Pancreas (tissue), 10 donors: ENCODE data around the gene NRP1. TPM values are rescaled to one million over a fixed set of nuclear protein-coding genes. Genes with fewer than 3 reads are reported as not detected.

Experiments used
- ATAC-seq, 4 donors: fragments of 200-7000 bp; cut with Tn5 transposase; one replicate each; pipeline versions ENCODE4 v1.8.0 to v1.9.1; 2020; ENCODE audit warnings: mild to moderate bottlenecking in 4 of 4, moderate library complexity in 4 of 4
- DNase-seq, 6 donors: peaks; one replicate each; pipeline ENCODE4 v3.0.0-alpha.2; 2020
- FAIRE-seq: peaks from 2 replicates; lab custom pipeline; 2012; peaks lifted over from hg19 to GRCh38; lab: Jason Lieb, UNC
- H3K27ac ChIP-seq, 4 donors: fragments of 200-600 bp; sonication (generic); 1 replicate in 3 of 4; 2 replicates in 1 of 4; pipeline versions ENCODE4 v1.5.0 to v1.8.0; 2020
- H3K27me3 ChIP-seq, 4 donors: fragments of 200-600 bp; one replicate each; pipeline ENCODE4 v1.8.0; 2021
- H3K36me3 ChIP-seq, 3 donors: fragments of 200-600 bp; sonication (generic) in 1 of 3; one replicate each; pipeline versions ENCODE4 v1.5.0 to v1.8.0; 2020 to 2021
- H3K4me1 ChIP-seq, 3 donors: fragments of 200-600 bp; one replicate each; pipeline ENCODE4 v1.8.0; 2021
- H3K4me3 ChIP-seq, 4 donors: fragments of 200-600 bp; sonication (generic) in 2 of 4; one replicate each; pipeline versions ENCODE4 v1.5.0 to v1.8.0; 2020 to 2021
- H3K9me3 ChIP-seq, 4 donors: fragments of 200-600 bp; one replicate each; pipeline ENCODE4 v1.8.0; 2021
- CTCF ChIP-seq, 4 donors: fragments of 200-600 bp; sonication (generic) in 3 of 4; IDR thresholded peaks; one replicate each; pipeline versions ENCODE4 v1.5.0 to v1.8.0; 2021; ENCODE audit warnings: antibody characterized with exemption in 4 of 4
- WGBS, 2 donors: extraction: QIAGEN DNeasy Blood & Tissue Kit; methylation state at CpG; one replicate each; pipeline ENCODE4 v1.1.7; 2013; 5-methylcytosine and 5-hydroxymethylcytosine counted together
- intact Hi-C, 3 donors: fragments of 100-400 bp; cut with DNase I; formaldehyde crosslinking; loops; one replicate each; pipeline versions ENCODE4 v1.11.1 to v1.14.2; 2022
- polyA plus RNA-seq, 2 donors: library from polyadenylated mRNA; stranded (reverse); fragments of 200-250 nt; gene quantifications; one replicate each; pipeline ENCODE4 v1.2.3, GENCODE V29; 2013
- total RNA-seq, 6 donors: library from RNA; stranded (reverse); fragmentation: NEBNext Ultra II Directional in 4 of 6; extraction: Animal tissue kit (Norgen Biotek cat#: 25700) in 4 of 6; gene quantifications; one replicate each; pipeline versions ENCODE4 v1.2.1 to v1.2.4, GENCODE V29; 2021 to 2023
- donor health status: healthy with polysubstance abuse.
- donor health status: DM: no; HTN: no; CAD: no; lungs with moderate emphysema.
- donor health status: DM: no; HTN: no; CAD: no.
- donor health status: control.
- donor health status: control.
- donor health status: Bipolar disorder and iron deficiency.
- donor health status: DM: yes; HTN: yes; CAD: no.
- donor health status: DM: no; HTN: no; CAD: no.
- donor health status: DM: no; HTN: no; CAD: no.
- donor health status: DM: yes; HTN: yes; CAD: no.

The NRP1 gene
- total and polyA plus RNA-seq, 8 donors, result 12.0 to 56.4 (median 28.4) TPM

DNA sequence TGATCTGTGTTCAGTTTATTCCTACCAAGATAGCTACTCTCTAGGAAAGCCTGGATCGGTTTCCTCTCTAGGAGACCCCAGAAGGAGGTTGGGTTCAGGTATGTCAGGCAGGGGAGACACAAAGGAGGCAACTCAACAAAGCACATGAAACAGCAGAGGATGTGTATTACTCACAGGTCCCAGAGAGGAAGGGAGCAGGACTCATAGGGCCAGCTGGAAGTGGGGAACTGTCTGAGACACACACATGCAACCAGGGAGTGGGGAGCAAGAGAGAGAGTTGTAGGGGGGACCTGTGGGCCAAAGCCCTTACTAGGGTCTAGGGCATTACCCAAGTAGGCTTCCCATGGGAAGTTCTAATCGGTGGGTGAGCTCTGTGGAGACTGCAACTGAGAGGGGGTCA is 10.2 kb upstream of the NRP1 start:
- 88 to 94% methylated on average over 2 of the region's 2 CpGs for whole genome bisulfite sequencing, 2 donors
- FAIRE-seq, result no peak
- ATAC-seq, result no peak

GRCh38 chr10:33341637-33342036 is 7.2 kb upstream of the NRP1 start:
- H3K36me3 ChIP-seq, result no peaks in the 10 kb centered on the region
- FAIRE-seq (no peak), DNase-seq (no peak), ATAC-seq (no peak)
- intact Hi-C loops, result no loop called here
- no peak overlapping the region for H3K27ac ChIP-seq
- H3K4me3 ChIP-seq, result no peak overlapping the region
- H3K9me3 ChIP-seq, result no peaks in the 10 kb centered on the region
- 4 to 8% methylated on average over 1 of the region's 1 CpG for WGBS, 2 donors
- H3K4me1 ChIP-seq, result peaks cover 0 to 9% (median 7%) of the 10 kb centered on the region in 3 donors
- no peak for TF ChIP-seq CTCF (IDR thresholded peaks at IDR 0.05)
- H3K27me3 ChIP-seq, result no peaks in the 10 kb centered on the region

More for the DNA sequence above, 10.2 kb upstream of the NRP1 start:
- DNase-seq, result no peak
- no peak overlapping the region for H3K4me3 ChIP-seq
- H3K27me3 ChIP-seq, result no peaks in the 10 kb centered on the region
- peaks cover 0 to 7% (median 0%) of the 10 kb centered on the region in 3 donors for H3K4me1 ChIP-seq
- intact Hi-C loops, result no loop called here
- H3K27ac ChIP-seq, result no peak overlapping the region
- no peaks in the 10 kb centered on the region for H3K36me3 ChIP-seq
- H3K9me3 ChIP-seq, result no peaks in the 10 kb centered on the region
- TF ChIP-seq CTCF (IDR thresholded peaks at IDR 0.05), result no peak

DNA sequence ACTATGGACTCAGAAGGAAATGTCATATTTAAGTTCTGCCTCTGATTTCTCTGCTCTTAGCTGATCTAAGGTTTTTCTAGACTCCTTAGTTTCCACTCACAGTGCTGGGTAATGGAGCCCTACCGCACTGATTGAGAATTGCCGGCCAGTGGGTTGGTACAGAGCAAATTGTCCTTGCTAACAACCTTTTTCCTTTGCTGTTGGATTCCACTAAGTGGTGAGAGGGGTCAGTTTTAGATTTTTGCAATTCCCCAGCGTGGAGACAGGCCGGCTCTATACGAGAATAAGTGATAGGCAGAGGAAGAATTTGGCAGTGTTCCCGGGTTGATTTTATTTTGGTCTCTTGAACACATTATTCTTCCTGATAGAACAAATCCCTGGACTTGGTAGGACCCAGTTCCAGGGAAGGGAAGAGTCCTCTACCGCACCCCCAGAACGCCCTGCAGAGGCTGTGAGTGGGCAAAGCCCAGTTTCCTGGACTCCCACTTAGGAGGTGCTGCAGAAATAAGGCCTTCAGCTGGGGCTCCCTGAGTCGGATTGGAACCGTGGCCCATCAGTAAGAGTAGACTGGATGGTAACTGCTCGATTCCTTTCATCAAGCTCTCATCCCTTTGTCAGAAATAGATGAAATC is 3.0 kb upstream of the NRP1 start:
- no peaks in the 10 kb centered on the region for H3K9me3 ChIP-seq
- FAIRE-seq (no peak), DNase-seq (peak in 2 of 6 donors; percentile 14 to 50), ATAC-seq (peak in 1 of 4 donors; percentile 3)
- peaks cover 0 to 9% (median 7%) of the 10 kb centered on the region in 3 donors for H3K4me1 ChIP-seq
- H3K36me3 ChIP-seq, result no peaks in the 10 kb centered on the region
- H3K4me3 ChIP-seq, result peak overlapping the region; percentile 54 to 78 (median 69)
- TF ChIP-seq CTCF (IDR thresholded peaks at IDR 0.05), result no peak
- H3K27ac ChIP-seq, result peak overlapping the region; percentile 79 to 94 (median 92)
- 42 to 46% methylated on average over 11 of the region's 11 CpGs for WGBS, 2 donors
- intact Hi-C loops, result loop anchor here in 1 of 3 donors (5.0 kb wide), 1 partner anchor 1300 kb away; no protein-coding TSS in a partner anchor
- H3K27me3 ChIP-seq, result no peaks in the 10 kb centered on the region

GRCh38 chr10:33336582-33337325 is 2.3 kb upstream of the NRP1 start:
- Histone ChIP-seq H3K4me3 (peak overlapping the region; percentile 54 to 78 (median 69)), H3K36me3 (no peaks in the 10 kb centered on the region), H3K4me1 (peaks cover 0 to 9% (median 7%) of the 10 kb centered on the region in 3 donors), H3K27me3 (no peaks in the 10 kb centered on the region), H3K27ac (peak overlapping the region; percentile 79 to 94 (median 92)), H3K9me3 (no peaks in the 10 kb centered on the region)
- 1 to 2% methylated on average over 56 to 67 of the region's 67 CpGs for WGBS, 2 donors
- DNase-seq (peak; percentile 29 to 84 (median 56)), ATAC-seq (peak; percentile 2 to 11 (median 5)), FAIRE-seq (no peak)
- intact Hi-C loops, result loop anchor here in 1 of 3 donors (5.0 kb wide), 1 partner anchor 1301 kb away; no protein-coding TSS in a partner anchor
- no peak for TF ChIP-seq CTCF (IDR thresholded peaks at IDR 0.05)
